Keratinocyte (primary cell): Measurements from ENCODE around the gene UQCRQ. TPM values are rescaled to one million over a fixed set of nuclear protein-coding genes. Genes with fewer than 3 reads are reported as not detected.

Source experiments
- DNase-seq: peaks from one replicate; pipeline ENCODE4 v3.0.0-alpha.2; 2011; ENCODE audit warnings: low read depth, missing footprints, low spot score
- FAIRE-seq: peaks from 2 replicates; lab custom pipeline; 2011; peaks lifted over from hg19 to GRCh38; lab: Jason Lieb, UNC
- H2AFZ ChIP-seq: 2 replicates; pipeline ENCODE4 v1.6.0; 2012; ENCODE audit warnings: low read length, control low read depth, inconsistent platforms; ENCODE audit not compliant: control insufficient read depth
- H3K27ac ChIP-seq: 2 replicates; pipeline ENCODE4 v1.5.1; 2011; ENCODE audit warnings: low read length; ENCODE audit not compliant: control insufficient read depth, insufficient read depth
- H3K27me3 ChIP-seq: 3 replicates; pipeline ENCODE4 v1.6.0; 2011; ENCODE audit warnings: low read length; ENCODE audit not compliant: control insufficient read depth, insufficient read depth; ENCODE audit errors: extremely low read depth
- H3K36me3 ChIP-seq, 2 experiments: 2 replicates in 1 of 2; 3 replicates in 1 of 2; pipeline ENCODE4 v1.5.1; 2011; ENCODE audit warnings: low read length in 2 of 2, mild to moderate bottlenecking in 1 of 2; ENCODE audit not compliant: control insufficient read depth in 2 of 2, insufficient read depth in 2 of 2; ENCODE audit errors: extremely low read depth in 1 of 2
- H3K4me1 ChIP-seq: 3 replicates; pipeline ENCODE4 v1.5.1; 2011; ENCODE audit warnings: low read length; ENCODE audit not compliant: control insufficient read depth, insufficient read depth; ENCODE audit errors: extremely low read depth
- H3K4me2 ChIP-seq: 3 replicates; pipeline ENCODE4 v1.6.0; 2011; ENCODE audit warnings: low read depth, low read length; ENCODE audit not compliant: control insufficient read depth, insufficient read depth; ENCODE audit errors: extremely low read depth
- H3K4me3 ChIP-seq, 3 experiments: fragments of 200-600 bp in 1 of 3; sonication (generic) in 1 of 3; 2 replicates in 2 of 3; 3 replicates in 1 of 3; pipeline ENCODE4 v1.5.1; 2011 to 2016; ENCODE audit warnings: low read length in 3 of 3, mild to moderate bottlenecking in 3 of 3, control low read depth in 2 of 3, inconsistent platforms in 1 of 3, low read depth in 1 of 3, mixed read lengths in 1 of 3, mixed run types in 1 of 3, moderate library complexity in 1 of 3; ENCODE audit not compliant: control insufficient read depth in 2 of 3, insufficient read depth in 2 of 3; ENCODE audit errors: extremely low read depth in 1 of 3
- H3K79me2 ChIP-seq: 2 replicates; pipeline ENCODE4 v1.6.0; 2012; ENCODE audit warnings: low read length; ENCODE audit not compliant: control insufficient read depth, insufficient read depth
- H3K9ac ChIP-seq: 3 replicates; pipeline ENCODE4 v1.6.0; 2011; ENCODE audit warnings: low read length; ENCODE audit not compliant: control insufficient read depth, insufficient read depth; ENCODE audit errors: extremely low read depth
- H3K9me1 ChIP-seq: 3 replicates; pipeline ENCODE4 v1.6.0; 2011; ENCODE audit warnings: low read length; ENCODE audit not compliant: control insufficient read depth, insufficient read depth; ENCODE audit errors: extremely low read depth
- H3K9me3 ChIP-seq: 2 replicates; pipeline ENCODE4 v1.5.1; 2012; ENCODE audit warnings: low read depth, low read length; ENCODE audit not compliant: control insufficient read depth
- H4K20me1 ChIP-seq: 3 replicates; pipeline ENCODE4 v1.6.0; 2011; ENCODE audit warnings: low read length; ENCODE audit not compliant: control insufficient read depth, insufficient read depth; ENCODE audit errors: extremely low read depth
- EZH2 ChIP-seq: IDR thresholded peaks from one replicate; pipeline ENCODE4 v1.6.1; 2012; ENCODE audit warnings: inconsistent platforms, mild to moderate bottlenecking, low read length, moderate library complexity
- dilution Hi-C: fragments of 300-500 bp; cut with MboI; formaldehyde crosslinking; loops from one replicate; pipeline ENCODE4 v1.7.0; 2020; ENCODE audit warnings: low sequenced_read_pairs; ENCODE audit not compliant: extremely low pct_ligation_motif_present
- polyA plus RNA-seq, 5 experiments: library from polyadenylated mRNA; depleted of rRNA in 3 of 5; stranded (reverse) in 3 of 5; stranded (forward) in 1 of 5; unstranded in 1 of 5; fragments of >200 nt; gene quantifications; 1 replicate in 1 of 5; 2 replicates in 3 of 5; 3 replicates in 1 of 5; pipeline versions ENCODE4 v1.2.1 to v1.2.3, GENCODE V29; 2011 to 2012; ENCODE audit warnings: missing spikeins in 2 of 5, low read depth in 1 of 5, low replicate concordance in 1 of 5
- TF ChIP-seq, protein P1 (sequence below), 3 experiments: IDR thresholded peaks in 1 of 3; conservative IDR thresholded peaks in 1 of 3; optimal IDR thresholded peaks in 1 of 3; 2 replicates in 2 of 3; 3 replicates in 1 of 3; pipeline versions ENCODE3 to v1.5.1; 2011; ENCODE audit warnings: low read length in 3 of 3, mild to moderate bottlenecking in 3 of 3, moderate library complexity in 2 of 3, control low read depth in 1 of 3, inconsistent platforms in 1 of 3; ENCODE audit not compliant: insufficient read depth in 2 of 3; ENCODE audit errors: extremely low read depth in 1 of 3

Gene UQCRQ
- polyA plus RNA-seq, 1 donor (not counting 4 experiments of a cell fraction or from before 2014, with no cell fraction given): 488 TPM

DNA sequence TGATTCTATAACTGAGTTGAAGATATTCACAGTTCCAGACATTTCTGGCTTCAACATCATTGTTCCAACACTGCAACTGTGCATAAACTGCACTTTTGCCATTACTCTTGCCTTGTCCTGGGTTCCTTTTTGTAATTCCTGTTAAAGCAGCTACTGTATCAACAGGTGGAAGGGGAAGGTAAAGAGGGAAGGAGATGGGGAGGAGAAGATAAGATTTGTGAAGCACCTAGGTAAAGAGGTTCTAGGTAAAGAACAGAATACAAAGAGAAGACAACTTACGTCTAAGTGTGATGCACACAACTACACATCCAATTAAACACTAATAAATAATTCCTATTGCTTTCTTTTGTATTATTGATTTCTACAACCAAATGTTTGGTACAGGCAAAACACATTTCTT lies 43.3 kb downstream of the UQCRQ start:
- no peak for TF ChIP-seq EZH2
- TF ChIP-seq, protein P1, sequence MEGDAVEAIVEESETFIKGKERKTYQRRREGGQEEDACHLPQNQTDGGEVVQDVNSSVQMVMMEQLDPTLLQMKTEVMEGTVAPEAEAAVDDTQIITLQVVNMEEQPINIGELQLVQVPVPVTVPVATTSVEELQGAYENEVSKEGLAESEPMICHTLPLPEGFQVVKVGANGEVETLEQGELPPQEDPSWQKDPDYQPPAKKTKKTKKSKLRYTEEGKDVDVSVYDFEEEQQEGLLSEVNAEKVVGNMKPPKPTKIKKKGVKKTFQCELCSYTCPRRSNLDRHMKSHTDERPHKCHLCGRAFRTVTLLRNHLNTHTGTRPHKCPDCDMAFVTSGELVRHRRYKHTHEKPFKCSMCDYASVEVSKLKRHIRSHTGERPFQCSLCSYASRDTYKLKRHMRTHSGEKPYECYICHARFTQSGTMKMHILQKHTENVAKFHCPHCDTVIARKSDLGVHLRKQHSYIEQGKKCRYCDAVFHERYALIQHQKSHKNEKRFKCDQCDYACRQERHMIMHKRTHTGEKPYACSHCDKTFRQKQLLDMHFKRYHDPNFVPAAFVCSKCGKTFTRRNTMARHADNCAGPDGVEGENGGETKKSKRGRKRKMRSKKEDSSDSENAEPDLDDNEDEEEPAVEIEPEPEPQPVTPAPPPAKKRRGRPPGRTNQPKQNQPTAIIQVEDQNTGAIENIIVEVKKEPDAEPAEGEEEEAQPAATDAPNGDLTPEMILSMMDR (optimal IDR thresholded peaks at IDR 0.05 in 1 of 3, IDR thresholded peaks at IDR 0.05 in 1 of 3, conservative IDR thresholded peaks at IDR 0.05 in 1 of 3; ENCODE audit: extremely low read depth in 1 of 3, insufficient read depth in 2 of 3, low read length in 3 of 3): no peak
- dilution Hi-C loops: no loop called here
- H3K4me3 ChIP-seq: no peak overlapping the region
- no peak overlapping the region for H3K27ac ChIP-seq
- H2AFZ ChIP-seq: no peak overlapping the region
- peaks cover 25% of the 10 kb centered on the region for H3K79me2 ChIP-seq
- peaks cover 5% of the 10 kb centered on the region for H3K9me1 ChIP-seq
- H3K4me2 ChIP-seq: no peak overlapping the region
- H3K36me3 ChIP-seq: peaks cover 2 to 8% of the 10 kb centered on the region in 2 experiments
- H3K9ac ChIP-seq: no peak overlapping the region
- no peaks in the 10 kb centered on the region for H3K27me3 ChIP-seq
- no peaks in the 10 kb centered on the region for H4K20me1 ChIP-seq
- no peaks in the 10 kb centered on the region for H3K9me3 ChIP-seq
- no peak for FAIRE-seq
- H3K4me1 ChIP-seq: no peaks in the 10 kb centered on the region
- no peak for DNase-seq

GRCh38 chr5:132915681-132916080 lies 49.2 kb downstream of the UQCRQ start:
- H3K9ac ChIP-seq: no peak overlapping the region
- H3K4me3 ChIP-seq: no peak overlapping the region
- no peak for DNase-seq
- dilution Hi-C loops: no loop called here
- no peak overlapping the region for H2AFZ ChIP-seq
- H3K4me2 ChIP-seq: no peak overlapping the region
- H3K27me3 ChIP-seq: no peaks in the 10 kb centered on the region
- no peaks in the 10 kb centered on the region for H3K9me3 ChIP-seq
- no peak for FAIRE-seq
- peaks cover 7 to 13% of the 10 kb centered on the region in 2 experiments for H3K36me3 ChIP-seq
- H3K27ac ChIP-seq: peak overlapping the region; percentile 42
- H3K9me1 ChIP-seq: no peaks in the 10 kb centered on the region
- H3K79me2 ChIP-seq: peaks cover 30% of the 10 kb centered on the region
- no peaks in the 10 kb centered on the region for H4K20me1 ChIP-seq
- TF ChIP-seq, protein P1 (optimal IDR thresholded peaks at IDR 0.05 in 1 of 3, IDR thresholded peaks at IDR 0.05 in 1 of 3, conservative IDR thresholded peaks at IDR 0.05 in 1 of 3; ENCODE audit: extremely low read depth in 1 of 3, insufficient read depth in 2 of 3, low read length in 3 of 3): no peak
- TF ChIP-seq EZH2: no peak
- peaks cover 3% of the 10 kb centered on the region for H3K4me1 ChIP-seq
